Prostate gland (tissue), 2 donors: ENCODE results near the gene IL1RAPL1.

Source experiments
- CTCF ChIP-seq, 4 experiments: fragments of 200-600 bp in 2 of 4; fragments of 450-650 bp in 2 of 4; sonication (generic) in 2 of 4; IDR thresholded peaks; 1 replicate in 3 of 4; 2 replicates in 1 of 4; pipeline ENCODE4 v1.5.1; 2016 to 2019; ENCODE audit warnings: antibody characterized with exemption in 4 of 4, mild to moderate bottlenecking in 2 of 4, moderate library complexity in 2 of 4
- POLR2A ChIP-seq: fragments of 450-650 bp; IDR thresholded peaks from one replicate; pipeline ENCODE4 v1.6.1; 2016; ENCODE audit warnings: antibody characterized with exemption, mild to moderate bottlenecking
- POLR2AphosphoS5 ChIP-seq: sonication (generic); formaldehyde crosslinking; IDR thresholded peaks from one replicate; pipeline ENCODE4 v1.6.1; 2017; ENCODE audit warnings: antibody characterized with exemption

- TF ChIP-seq CTCF (IDR thresholded peaks at IDR 0.05) (no peak), POLR2A (no peak), POLR2AphosphoS5 (no peak)
These were observed 200.0 kb downstream of the IL1RAPL1 start for GRCh38 chrX:28787206-28787605.
